Measurements from ENCODE around the gene MED31.
A peak's percentile ranks its signal among the peaks of the same experiment; 100 is the strongest.
"Not testable (repeated sequence)": the region's sequence is repeated elsewhere in the genome, so short reads cannot be mapped to it uniquely, and the experiment has no call there.

The MED31 gene

GRCh38 chr17:6676802-6677157, 25.4 kb upstream of the MED31 start:
- no peak for DNase-seq

- DNase-seq = no peak
These were observed 23.9 kb upstream of the MED31 start for GRCh38 chr17:6675201-6675825.

- DNase-seq = no peak
These were observed 23.2 kb upstream of the MED31 start for GRCh38 chr17:6674586-6674985.

- DNase-seq = no peak
These were observed 20.0 kb upstream of the MED31 start for GRCh38 chr17:6671431-6671830.

GRCh38 chr17:6670999-6671398, 19.6 kb upstream of the MED31 start:
- DNase-seq = peak; percentile 12

- no peak for DNase-seq
These were observed 19.2 kb upstream of the MED31 start for GRCh38 chr17:6670571-6670970.

- peak; percentile 5 for DNase-seq
These were observed 18.2 kb upstream of the MED31 start for GRCh38 chr17:6669479-6670212.

GRCh38 chr17:6668727-6669425, 17.5 kb upstream of the MED31 start:
- no peak for DNase-seq

GRCh38 chr17:6668219-6668618, 16.8 kb upstream of the MED31 start:
- DNase-seq = no peak

GRCh38 chr17:6667516-6667915, 16.1 kb upstream of the MED31 start:
- no peak for DNase-seq

- no peak for DNase-seq
These were observed 15.2 kb upstream of the MED31 start for GRCh38 chr17:6666557-6666956.

GRCh38 chr17:6666077-6666521, 14.7 kb upstream of the MED31 start:
- peak; percentile 66 for DNase-seq

GRCh38 chr17:6663200-6663599, 11.8 kb upstream of the MED31 start:
- DNase-seq = not testable (repeated sequence)

- DNase-seq = no peak
These were observed 10.1 kb upstream of the MED31 start for GRCh38 chr17:6661464-6661848.

- no peak for DNase-seq
These were observed 9.5 kb upstream of the MED31 start for GRCh38 chr17:6660805-6661463.

- DNase-seq = no peak
These were observed 8.7 kb upstream of the MED31 start for GRCh38 chr17:6660101-6660500.

GRCh38 chr17:6658411-6658810, 7.0 kb upstream of the MED31 start:
- DNase-seq = not testable (repeated sequence)

GRCh38 chr17:6657633-6658287, 6.4 kb upstream of the MED31 start:
- no peak for DNase-seq

- DNase-seq = peak; percentile 14
These were observed 5.6 kb upstream of the MED31 start for GRCh38 chr17:6656797-6657632.

- DNase-seq = not testable (repeated sequence)
These were observed 4.4 kb upstream of the MED31 start for GRCh38 chr17:6655732-6656361.

Data from NCI-H69 (cell line).